Measurements from ENCODE around the gene FUT8.

Gene FUT8

DNA sequence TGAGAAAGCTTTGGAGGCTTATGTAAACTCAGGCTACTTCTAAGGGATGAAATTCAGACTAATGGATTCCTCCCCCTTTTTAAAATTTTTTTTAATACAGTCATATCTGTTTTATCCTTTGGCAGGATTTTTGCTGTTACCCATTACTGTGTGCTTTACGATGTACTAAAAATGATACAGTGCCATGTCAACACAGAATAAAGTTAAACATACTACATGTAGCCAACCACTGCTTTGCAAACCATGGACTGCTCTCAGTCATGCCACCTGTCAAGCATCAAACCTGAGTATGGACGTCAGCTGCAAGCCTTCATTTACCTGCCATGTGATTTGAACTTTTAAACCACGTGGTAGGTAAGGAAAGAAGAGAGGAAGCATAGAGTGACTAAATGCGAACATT lies 325.8 kb downstream of the FUT8 start:
- TF ChIP-seq, protein P1, sequence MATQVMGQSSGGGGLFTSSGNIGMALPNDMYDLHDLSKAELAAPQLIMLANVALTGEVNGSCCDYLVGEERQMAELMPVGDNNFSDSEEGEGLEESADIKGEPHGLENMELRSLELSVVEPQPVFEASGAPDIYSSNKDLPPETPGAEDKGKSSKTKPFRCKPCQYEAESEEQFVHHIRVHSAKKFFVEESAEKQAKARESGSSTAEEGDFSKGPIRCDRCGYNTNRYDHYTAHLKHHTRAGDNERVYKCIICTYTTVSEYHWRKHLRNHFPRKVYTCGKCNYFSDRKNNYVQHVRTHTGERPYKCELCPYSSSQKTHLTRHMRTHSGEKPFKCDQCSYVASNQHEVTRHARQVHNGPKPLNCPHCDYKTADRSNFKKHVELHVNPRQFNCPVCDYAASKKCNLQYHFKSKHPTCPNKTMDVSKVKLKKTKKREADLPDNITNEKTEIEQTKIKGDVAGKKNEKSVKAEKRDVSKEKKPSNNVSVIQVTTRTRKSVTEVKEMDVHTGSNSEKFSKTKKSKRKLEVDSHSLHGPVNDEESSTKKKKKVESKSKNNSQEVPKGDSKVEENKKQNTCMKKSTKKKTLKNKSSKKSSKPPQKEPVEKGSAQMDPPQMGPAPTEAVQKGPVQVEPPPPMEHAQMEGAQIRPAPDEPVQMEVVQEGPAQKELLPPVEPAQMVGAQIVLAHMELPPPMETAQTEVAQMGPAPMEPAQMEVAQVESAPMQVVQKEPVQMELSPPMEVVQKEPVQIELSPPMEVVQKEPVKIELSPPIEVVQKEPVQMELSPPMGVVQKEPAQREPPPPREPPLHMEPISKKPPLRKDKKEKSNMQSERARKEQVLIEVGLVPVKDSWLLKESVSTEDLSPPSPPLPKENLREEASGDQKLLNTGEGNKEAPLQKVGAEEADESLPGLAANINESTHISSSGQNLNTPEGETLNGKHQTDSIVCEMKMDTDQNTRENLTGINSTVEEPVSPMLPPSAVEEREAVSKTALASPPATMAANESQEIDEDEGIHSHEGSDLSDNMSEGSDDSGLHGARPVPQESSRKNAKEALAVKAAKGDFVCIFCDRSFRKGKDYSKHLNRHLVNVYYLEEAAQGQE (IDR thresholded peaks at IDR 0.05; ENCODE audit: low read depth) = no peak
- TF ChIP-seq YY1 (IDR thresholded peaks at IDR 0.05; ENCODE audit: low read depth) (no peak), NFIC (IDR thresholded peaks at IDR 0.05) (no peak), RAD21 (IDR thresholded peaks at IDR 0.05; ENCODE audit: low read depth) (no peak), EP300 (IDR thresholded peaks at IDR 0.05; ENCODE audit: borderline replicate concordance) (no peak), ZBTB7A (IDR thresholded peaks at IDR 0.05; ENCODE audit: low read depth) (no peak), FOXM1 (IDR thresholded peaks at IDR 0.05; ENCODE audit: borderline replicate concordance, low read depth) (no peak), TEAD4 (IDR thresholded peaks at IDR 0.05) (no peak), TCF12 (IDR thresholded peaks at IDR 0.05; ENCODE audit: low read depth) (no peak), CREB1 (IDR thresholded peaks at IDR 0.05; ENCODE audit: low read depth) (no peak), TAF1 (IDR thresholded peaks at IDR 0.05; ENCODE audit: low read depth) (no peak), EGR1 (IDR thresholded peaks at IDR 0.05) (no peak), CEBPB (IDR thresholded peaks at IDR 0.05) (no peak)
- TF ChIP-seq, protein P2, sequence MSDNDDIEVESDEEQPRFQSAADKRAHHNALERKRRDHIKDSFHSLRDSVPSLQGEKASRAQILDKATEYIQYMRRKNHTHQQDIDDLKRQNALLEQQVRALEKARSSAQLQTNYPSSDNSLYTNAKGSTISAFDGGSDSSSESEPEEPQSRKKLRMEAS (IDR thresholded peaks at IDR 0.05) = no peak
- TF ChIP-seq, protein P3, sequence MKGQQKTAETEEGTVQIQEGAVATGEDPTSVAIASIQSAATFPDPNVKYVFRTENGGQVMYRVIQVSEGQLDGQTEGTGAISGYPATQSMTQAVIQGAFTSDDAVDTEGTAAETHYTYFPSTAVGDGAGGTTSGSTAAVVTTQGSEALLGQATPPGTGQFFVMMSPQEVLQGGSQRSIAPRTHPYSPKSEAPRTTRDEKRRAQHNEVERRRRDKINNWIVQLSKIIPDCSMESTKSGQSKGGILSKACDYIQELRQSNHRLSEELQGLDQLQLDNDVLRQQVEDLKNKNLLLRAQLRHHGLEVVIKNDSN (IDR thresholded peaks at IDR 0.05) = no peak

DNA sequence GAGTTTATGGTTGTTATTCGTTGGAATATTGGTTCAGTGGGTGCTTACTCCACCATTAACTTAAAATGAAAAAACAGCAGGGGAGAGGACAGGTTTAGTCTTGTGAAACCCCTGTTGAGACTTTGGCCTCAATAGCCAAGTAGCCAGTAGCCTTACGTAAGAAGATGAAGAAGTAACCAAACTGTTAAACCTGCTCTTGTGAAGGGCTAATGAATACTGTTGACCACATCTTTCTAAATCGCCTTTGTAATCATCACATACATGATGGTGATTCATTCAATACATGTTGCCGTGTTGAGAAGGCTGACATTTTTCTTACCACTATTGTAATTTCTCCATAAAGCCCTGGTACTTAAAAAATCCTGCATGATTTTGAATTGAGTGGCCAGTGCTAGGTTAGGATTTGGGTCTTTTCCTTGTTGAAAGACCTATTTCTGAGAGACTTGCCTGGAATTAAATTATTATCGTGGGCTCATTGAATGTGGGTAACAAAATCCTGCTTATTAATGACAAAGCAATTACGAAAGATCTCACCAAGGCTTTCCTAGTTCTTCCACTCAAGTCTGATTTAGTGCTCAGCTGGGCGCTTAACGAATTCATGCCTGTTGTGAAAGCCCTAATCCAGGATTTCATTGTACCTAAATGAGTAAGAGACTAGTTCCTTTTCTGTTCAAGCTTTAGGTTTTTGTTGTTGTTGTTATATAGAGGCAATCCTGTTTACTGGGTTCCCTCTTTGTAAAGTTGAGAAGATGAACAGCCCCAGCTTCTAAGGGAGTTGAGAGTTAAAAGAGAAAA lies 333.1 kb downstream of the FUT8 start:
- TF ChIP-seq NFIC (IDR thresholded peaks at IDR 0.05) = no peak
- no peak for TF ChIP-seq YY1 (IDR thresholded peaks at IDR 0.05; ENCODE audit: low read depth)
- TF ChIP-seq FOXM1 (IDR thresholded peaks at IDR 0.05; ENCODE audit: borderline replicate concordance, low read depth) = no peak
- TF ChIP-seq EGR1 (IDR thresholded peaks at IDR 0.05) = no peak
- TF ChIP-seq CEBPB (IDR thresholded peaks at IDR 0.05) = no peak
- TF ChIP-seq, protein P1 (IDR thresholded peaks at IDR 0.05; ENCODE audit: low read depth) = no peak
- TF ChIP-seq EP300 (IDR thresholded peaks at IDR 0.05; ENCODE audit: borderline replicate concordance) = no peak
- no peak for TF ChIP-seq CREB1 (IDR thresholded peaks at IDR 0.05; ENCODE audit: low read depth)
- TF ChIP-seq TAF1 (IDR thresholded peaks at IDR 0.05; ENCODE audit: low read depth) = no peak
- no peak for TF ChIP-seq TEAD4 (IDR thresholded peaks at IDR 0.05)

DNA sequence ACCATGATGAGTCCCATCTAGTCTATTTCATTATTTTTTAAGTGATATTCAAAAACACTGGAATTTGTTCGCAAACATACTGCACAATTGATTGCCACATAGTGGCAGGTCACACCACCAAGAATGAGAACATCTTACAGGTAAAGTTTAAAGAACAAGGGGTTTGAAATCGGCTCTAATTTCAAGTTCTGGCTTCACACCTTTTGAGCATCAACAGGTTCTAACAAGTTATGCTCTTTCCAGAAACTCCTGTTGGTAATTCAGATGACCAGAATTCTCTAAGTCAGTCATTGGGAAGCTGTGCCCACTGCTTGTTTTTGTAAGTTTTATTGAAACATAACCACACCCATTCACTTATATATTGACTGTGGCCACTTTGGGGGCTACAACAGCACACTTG lies 336.3 kb downstream of the FUT8 start:
- TF ChIP-seq EP300 (IDR thresholded peaks at IDR 0.05; ENCODE audit: borderline replicate concordance) (no peak), CEBPB (IDR thresholded peaks at IDR 0.05) (no peak), CREB1 (IDR thresholded peaks at IDR 0.05; ENCODE audit: low read depth) (no peak), YY1 (IDR thresholded peaks at IDR 0.05; ENCODE audit: low read depth) (no peak), FOXM1 (IDR thresholded peaks at IDR 0.05; ENCODE audit: borderline replicate concordance, low read depth) (no peak), RAD21 (IDR thresholded peaks at IDR 0.05; ENCODE audit: low read depth) (no peak), NFIC (IDR thresholded peaks at IDR 0.05) (no peak), TCF12 (IDR thresholded peaks at IDR 0.05; ENCODE audit: low read depth) (no peak), TEAD4 (IDR thresholded peaks at IDR 0.05) (no peak), TAF1 (IDR thresholded peaks at IDR 0.05; ENCODE audit: low read depth) (no peak), ZBTB7A (IDR thresholded peaks at IDR 0.05; ENCODE audit: low read depth) (no peak), EGR1 (IDR thresholded peaks at IDR 0.05) (no peak)
- TF ChIP-seq, protein P3 (IDR thresholded peaks at IDR 0.05) = no peak
- TF ChIP-seq, protein P1 (IDR thresholded peaks at IDR 0.05; ENCODE audit: low read depth) = no peak
- TF ChIP-seq, protein P2 (IDR thresholded peaks at IDR 0.05) = no peak

DNA sequence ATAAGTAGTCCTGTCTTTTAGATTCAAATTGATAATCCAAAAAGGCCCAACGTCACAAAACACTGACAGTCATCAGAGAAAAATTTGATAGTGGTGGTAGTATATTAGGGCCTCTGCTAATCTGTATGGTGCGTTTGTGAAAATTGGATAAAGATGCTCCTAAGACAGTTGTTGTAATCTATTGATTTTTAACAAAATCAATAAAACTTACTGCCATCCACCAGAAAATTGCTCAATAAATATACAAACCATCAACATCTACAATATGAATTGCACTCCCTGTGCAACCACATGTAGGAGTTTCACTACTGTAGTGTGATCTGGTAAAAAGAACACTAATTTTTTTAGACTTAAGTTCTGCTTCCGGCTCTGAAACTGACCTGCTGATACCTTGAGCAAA lies 336.8 kb downstream of the FUT8 start:
- TF ChIP-seq EGR1 (IDR thresholded peaks at IDR 0.05) = no peak
- TF ChIP-seq, protein P3 (IDR thresholded peaks at IDR 0.05) = no peak
- no peak for TF ChIP-seq FOXM1 (IDR thresholded peaks at IDR 0.05; ENCODE audit: borderline replicate concordance, low read depth)
- TF ChIP-seq, protein P2 (IDR thresholded peaks at IDR 0.05) = no peak
- TF ChIP-seq, protein P1 (IDR thresholded peaks at IDR 0.05; ENCODE audit: low read depth) = no peak
- no peak for TF ChIP-seq TEAD4 (IDR thresholded peaks at IDR 0.05)
- TF ChIP-seq YY1 (IDR thresholded peaks at IDR 0.05; ENCODE audit: low read depth) = no peak
- no peak for TF ChIP-seq TCF12 (IDR thresholded peaks at IDR 0.05; ENCODE audit: low read depth)
- no peak for TF ChIP-seq CREB1 (IDR thresholded peaks at IDR 0.05; ENCODE audit: low read depth)
- TF ChIP-seq RAD21 (IDR thresholded peaks at IDR 0.05; ENCODE audit: low read depth) = no peak
- TF ChIP-seq CEBPB (IDR thresholded peaks at IDR 0.05) = no peak
- TF ChIP-seq EP300 (IDR thresholded peaks at IDR 0.05; ENCODE audit: borderline replicate concordance) = no peak
- TF ChIP-seq ZBTB7A (IDR thresholded peaks at IDR 0.05; ENCODE audit: low read depth) = no peak
- no peak for TF ChIP-seq TAF1 (IDR thresholded peaks at IDR 0.05; ENCODE audit: low read depth)
- no peak for TF ChIP-seq NFIC (IDR thresholded peaks at IDR 0.05)

Data from Ishikawa (cell line).